Effector memory CD4-positive, alpha-beta T cell (primary cell): Measurements from ENCODE around the gene TMEM54.
"Not testable (repeated sequence)": the region's sequence is repeated elsewhere in the genome, so short reads cannot be mapped to it uniquely, and the experiment has no call there.

Experiments
- DNase-seq, 3 donors: peaks; one replicate each; pipeline ENCODE4 v3.0.0-alpha.2; 2020
- H3K27ac ChIP-seq: 2 replicates; pipeline ENCODE4 v1.7.0; 2013; ENCODE audit warnings: mild to moderate bottlenecking, low read length, moderate library complexity; ENCODE audit not compliant: insufficient read depth, poor library complexity, severe bottlenecking
- H3K27me3 ChIP-seq: replicated peaks from 2 replicates; pipeline ENCODE4 v1.7.0; 2013; ENCODE audit warnings: mild to moderate bottlenecking, low read length; ENCODE audit not compliant: insufficient read depth, control insufficient read depth, poor library complexity, severe bottlenecking
- H3K36me3 ChIP-seq: 2 replicates; pipeline ENCODE4 v1.7.0; 2013; ENCODE audit warnings: mild to moderate bottlenecking, low read length, moderate library complexity; ENCODE audit not compliant: control insufficient read depth, insufficient read depth
- H3K4me1 ChIP-seq: 2 replicates; pipeline ENCODE4 v1.7.0; 2013; ENCODE audit warnings: low read length, mild to moderate bottlenecking; ENCODE audit not compliant: control insufficient read depth, insufficient read depth, poor library complexity, severe bottlenecking
- H3K4me3 ChIP-seq: 2 replicates; pipeline ENCODE4 v1.7.0; 2013; ENCODE audit warnings: low read length, low read depth, mild to moderate bottlenecking; ENCODE audit not compliant: insufficient read depth, poor library complexity, severe bottlenecking
- H3K9me3 ChIP-seq: 2 replicates; pipeline ENCODE4 v1.7.0; 2013; ENCODE audit warnings: mild to moderate bottlenecking, low read length, moderate library complexity; ENCODE audit not compliant: control insufficient read depth

The TMEM54 gene

DNA sequence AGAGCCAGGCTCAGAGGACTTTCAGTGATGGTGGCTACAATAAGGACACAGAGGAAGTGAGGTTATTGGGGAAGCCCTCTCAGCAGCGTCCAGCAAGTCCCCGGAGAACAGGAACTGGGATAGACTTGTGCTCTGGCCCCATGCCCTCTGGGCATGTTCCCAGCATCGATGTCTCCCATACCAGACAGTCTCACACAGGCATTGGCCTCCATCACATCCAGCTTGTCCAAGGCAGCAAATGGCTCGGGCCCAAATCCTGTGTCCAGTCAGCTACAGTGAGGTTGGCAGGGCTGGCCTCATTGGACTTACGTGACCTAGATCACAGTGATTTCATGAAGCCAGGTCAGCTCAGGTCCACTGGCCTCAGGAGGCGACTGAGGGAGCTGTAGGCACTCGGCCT lies 19.6 kb upstream of the TMEM54 start:
- peaks cover 7% of the 10 kb centered on the region for H3K27me3 ChIP-seq
- no peak overlapping the region for H3K27ac ChIP-seq
- H3K36me3 ChIP-seq = no peaks in the 10 kb centered on the region
- no peak for DNase-seq
- no peak overlapping the region for H3K4me3 ChIP-seq
- no peaks in the 10 kb centered on the region for H3K9me3 ChIP-seq
- peaks cover 10% of the 10 kb centered on the region for H3K4me1 ChIP-seq

GRCh38 chr1:32919811-32920733 lies 18.9 kb upstream of the TMEM54 start:
- no peak overlapping the region for H3K4me3 ChIP-seq
- H3K36me3 ChIP-seq = no peaks in the 10 kb centered on the region
- no peaks in the 10 kb centered on the region for H3K9me3 ChIP-seq
- peaks cover 8% of the 10 kb centered on the region for H3K4me1 ChIP-seq
- no peak for DNase-seq
- H3K27me3 ChIP-seq = peaks cover 6% of the 10 kb centered on the region
- H3K27ac ChIP-seq = no peak overlapping the region

DNA sequence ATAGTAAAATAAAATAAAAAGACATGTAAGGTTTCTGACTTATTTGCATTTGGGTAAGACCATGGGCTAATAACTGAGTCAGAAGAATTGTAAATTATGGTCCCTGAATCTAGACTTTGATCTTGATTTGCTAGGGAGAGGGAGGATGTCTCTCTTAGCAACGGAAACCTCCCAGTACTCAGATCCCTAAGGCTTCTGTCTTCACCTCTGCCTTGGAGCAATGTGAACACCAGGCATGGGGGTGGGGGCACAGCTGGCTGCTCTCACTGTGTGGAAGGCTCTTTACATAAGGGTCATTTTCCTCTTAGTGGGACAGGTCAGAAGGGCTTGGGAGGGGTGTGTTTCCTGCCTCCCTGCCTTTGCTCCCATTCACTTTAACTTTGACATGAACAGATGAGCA lies 17.0 kb upstream of the TMEM54 start:
- H3K9me3 ChIP-seq = no peaks in the 10 kb centered on the region
- H3K36me3 ChIP-seq = no peaks in the 10 kb centered on the region
- no peak for DNase-seq
- H3K27me3 ChIP-seq = peaks cover 3% of the 10 kb centered on the region
- no peak overlapping the region for H3K27ac ChIP-seq
- no peak overlapping the region for H3K4me3 ChIP-seq
- no peaks in the 10 kb centered on the region for H3K4me1 ChIP-seq

DNA sequence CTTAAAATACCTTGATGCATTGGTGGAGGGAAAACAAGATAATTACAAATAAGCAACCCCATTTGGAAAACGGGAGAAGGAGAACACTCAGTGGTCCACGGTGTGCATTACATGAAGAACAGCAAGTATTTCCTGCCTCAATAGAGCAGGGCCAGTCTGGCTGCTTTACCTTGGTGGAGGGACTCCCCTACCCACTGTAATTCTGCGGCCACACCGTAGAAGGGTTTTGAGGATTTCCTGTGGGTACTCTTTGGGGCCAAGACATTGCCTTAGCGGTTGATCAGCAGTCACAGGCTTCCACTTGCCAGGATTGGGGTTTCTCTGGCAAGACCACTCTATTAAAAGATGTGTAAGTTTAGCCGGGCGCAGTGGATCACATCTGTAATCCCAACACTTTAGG lies 16.3 kb upstream of the TMEM54 start:
- H3K4me3 ChIP-seq = no peak overlapping the region
- H3K9me3 ChIP-seq = no peaks in the 10 kb centered on the region
- no peak overlapping the region for H3K27ac ChIP-seq
- no peaks in the 10 kb centered on the region for H3K4me1 ChIP-seq
- H3K27me3 ChIP-seq = peaks cover 3% of the 10 kb centered on the region
- no peak for DNase-seq
- no peaks in the 10 kb centered on the region for H3K36me3 ChIP-seq

DNA sequence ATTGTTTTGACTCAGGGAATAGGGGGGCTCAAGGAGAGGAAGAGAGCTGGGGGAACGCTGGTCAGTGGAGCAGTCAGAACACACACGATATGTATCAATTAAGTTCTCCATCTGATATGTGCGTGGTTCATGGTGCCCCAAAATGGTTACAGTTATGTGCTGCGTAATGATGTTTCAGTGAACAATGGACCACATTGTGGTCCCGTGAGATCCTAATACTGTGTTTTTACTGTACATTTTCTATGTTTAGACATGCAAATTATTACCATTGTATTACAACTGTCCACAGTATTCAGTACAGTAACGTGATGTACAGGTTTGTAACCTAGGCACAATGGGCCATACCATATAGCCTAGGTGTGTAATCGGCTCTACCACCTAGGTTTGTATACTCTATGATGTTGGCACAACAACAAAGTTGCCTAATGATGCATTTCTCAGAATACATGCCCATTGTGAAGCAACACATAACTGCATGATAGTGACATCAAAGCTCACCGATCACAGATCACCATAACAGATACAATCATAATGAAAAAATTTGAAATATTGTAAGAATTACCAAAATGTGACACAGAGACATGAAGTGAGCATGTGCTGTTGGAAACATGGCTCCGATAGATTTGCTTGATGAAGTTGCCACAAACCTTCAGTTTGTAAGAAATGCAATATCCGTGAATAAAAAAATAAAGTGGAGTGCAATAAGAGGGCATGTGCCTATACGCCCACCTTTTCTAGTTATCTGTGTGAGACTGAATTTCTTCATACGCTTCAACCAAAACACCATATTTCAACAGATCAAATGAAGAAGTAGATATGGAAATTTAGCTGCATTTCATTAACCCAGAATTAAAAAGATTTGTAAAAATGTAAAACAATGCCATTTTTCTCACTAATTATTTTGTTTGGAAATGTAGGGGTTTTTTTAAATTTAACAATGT lies 14.8 kb upstream of the TMEM54 start:
- no peaks in the 10 kb centered on the region for H3K4me1 ChIP-seq
- H3K4me3 ChIP-seq = no peak overlapping the region
- DNase-seq = no peak
- H3K36me3 ChIP-seq = no peaks in the 10 kb centered on the region
- H3K9me3 ChIP-seq = no peaks in the 10 kb centered on the region
- peaks cover 3% of the 10 kb centered on the region for H3K27me3 ChIP-seq
- no peak overlapping the region for H3K27ac ChIP-seq

- Histone ChIP-seq H3K9me3 (no peaks in the 10 kb centered on the region), H3K4me1 (no peaks in the 10 kb centered on the region), H3K4me3 (no peak overlapping the region), H3K27ac (no peak overlapping the region), H3K36me3 (no peaks in the 10 kb centered on the region), H3K27me3 (no peaks in the 10 kb centered on the region)
- no peak for DNase-seq
Observed at GRCh38 chr1:32910319-32910718, 9.1 kb upstream of the TMEM54 start.

- H3K27ac ChIP-seq = no peak overlapping the region
- H3K36me3 ChIP-seq = no peaks in the 10 kb centered on the region
- H3K27me3 ChIP-seq = peaks cover 4% of the 10 kb centered on the region
- H3K4me1 ChIP-seq = no peaks in the 10 kb centered on the region
- DNase-seq = no peak
- no peak overlapping the region for H3K4me3 ChIP-seq
- no peaks in the 10 kb centered on the region for H3K9me3 ChIP-seq
Observed at GRCh38 chr1:32907435-32907834, 6.2 kb upstream of the TMEM54 start.

GRCh38 chr1:32906654-32907053 lies 5.5 kb upstream of the TMEM54 start:
- H3K27ac ChIP-seq = no peak overlapping the region
- H3K9me3 ChIP-seq = no peaks in the 10 kb centered on the region
- H3K4me1 ChIP-seq = peaks cover 2% of the 10 kb centered on the region
- no peaks in the 10 kb centered on the region for H3K36me3 ChIP-seq
- H3K27me3 ChIP-seq = peaks cover 9% of the 10 kb centered on the region
- H3K4me3 ChIP-seq = no peak overlapping the region
- no peak for DNase-seq

- not testable (repeated sequence) for DNase-seq, H3K4me1 ChIP-seq, H3K27ac ChIP-seq, H3K36me3 ChIP-seq, H3K4me3 ChIP-seq, H3K9me3 ChIP-seq
- peaks cover 17% of the 10 kb centered on the region for H3K27me3 ChIP-seq
Observed at GRCh38 chr1:32905588-32905987, 4.4 kb upstream of the TMEM54 start.

DNA sequence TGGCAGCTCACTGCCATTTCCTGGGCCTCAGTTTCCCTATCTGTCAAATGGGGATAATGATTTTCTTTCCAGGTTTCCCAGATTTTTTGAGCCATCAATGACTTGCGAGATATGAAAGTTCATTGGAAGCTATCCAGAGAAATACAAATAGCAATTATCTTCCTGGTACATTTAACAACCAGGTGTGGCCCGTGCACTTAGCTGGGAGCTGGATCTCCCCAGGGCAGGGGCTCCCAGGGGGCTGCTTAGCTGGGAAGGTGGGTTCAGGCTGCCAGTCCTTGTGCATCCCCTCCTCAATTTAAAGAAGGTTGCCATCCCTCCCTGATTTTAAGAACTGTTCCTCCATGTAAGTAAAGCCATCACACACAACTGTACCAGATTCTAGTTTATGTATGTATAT lies 3.6 kb upstream of the TMEM54 start:
- no peaks in the 10 kb centered on the region for H3K9me3 ChIP-seq
- no peak overlapping the region for H3K4me3 ChIP-seq
- DNase-seq = no peak
- H3K4me1 ChIP-seq = peaks cover 12% of the 10 kb centered on the region
- H3K27me3 ChIP-seq = peaks cover 24% of the 10 kb centered on the region
- H3K36me3 ChIP-seq = no peaks in the 10 kb centered on the region
- H3K27ac ChIP-seq = no peak overlapping the region
